HL-60 (cell line): Measurements from ENCODE around the gene LINGO3.
A peak's percentile ranks its signal among the peaks of the same experiment; 100 is the strongest.

ENCODE experiments used
- DNase-seq, 2 experiments: peaks; one replicate each; pipeline ENCODE4 v3.0.0-alpha.2; 2010 to 2020; ENCODE audit warnings: low read depth in 1 of 2, low spot score in 1 of 2
- H3K27ac ChIP-seq: fragments of 250-450 bp; sonication (Bioruptor Pico); replicated peaks from 2 replicates; pipeline ENCODE4 v1.5.1; 2020; ENCODE audit warnings: mild to moderate bottlenecking, moderate library complexity
- H3K27me3 ChIP-seq: fragments of 250-450 bp; sonication (Bioruptor Pico); 2 replicates; pipeline ENCODE4 v1.5.1; 2021; ENCODE audit warnings: mild to moderate bottlenecking, moderate library complexity; ENCODE audit not compliant: insufficient read depth, poor library complexity, severe bottlenecking
- H3K4me3 ChIP-seq: replicated peaks from 2 replicates; pipeline ENCODE4 v1.5.1; 2011; ENCODE audit warnings: mild to moderate bottlenecking, control low read depth, low read length; ENCODE audit not compliant: insufficient read depth
- GABPA ChIP-seq: IDR thresholded peaks from 2 replicates; pipeline ENCODE4 v1.6.1; 2012; ENCODE audit warnings: low read depth
- POLR2AphosphoS5 ChIP-seq: IDR thresholded peaks from 2 replicates; pipeline ENCODE4 v1.6.1; 2012; ENCODE audit warnings: low read depth
- SPI1 ChIP-seq: IDR thresholded peaks from 2 replicates; pipeline ENCODE4 v1.6.1; 2012; ENCODE audit warnings: low read depth, mild to moderate bottlenecking, borderline replicate concordance
- TF ChIP-seq, protein P1 (sequence below): IDR thresholded peaks from one replicate; pipeline ENCODE4 v1.5.1; 2011; ENCODE audit warnings: low read length, control low read depth, inconsistent platforms; ENCODE audit not compliant: insufficient read depth
- TF ChIP-seq, protein P2 (sequence below): IDR thresholded peaks from 2 replicates; pipeline ENCODE4 v1.6.1; 2012; ENCODE audit warnings: low read depth; ENCODE audit not compliant: insufficient replicate concordance

The LINGO3 gene

DNA sequence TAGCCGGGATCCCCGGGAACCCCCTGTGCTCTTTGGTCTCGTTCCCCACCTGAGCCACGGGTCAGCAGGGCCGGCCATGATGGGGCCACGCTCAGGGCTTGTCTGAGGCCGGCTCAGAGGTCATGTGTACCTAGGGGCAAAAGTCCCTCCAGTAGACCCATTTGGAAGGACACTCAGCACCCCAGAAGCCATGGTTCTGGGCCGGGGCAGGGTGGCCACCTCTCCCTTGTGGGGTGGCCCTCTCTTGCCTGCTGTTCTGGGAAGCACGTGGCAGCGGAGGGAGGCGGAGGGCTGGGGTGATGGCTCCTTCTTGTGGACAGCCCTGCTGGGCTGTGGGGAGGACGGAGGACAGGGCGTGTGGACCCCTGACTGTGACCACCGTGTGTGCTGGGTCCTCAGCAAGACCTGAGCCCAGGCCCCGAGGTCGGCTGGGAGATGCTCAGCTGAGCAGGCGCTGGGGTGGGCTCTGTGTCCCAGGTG lies 19.6 kb downstream of the LINGO3 start:
- TF ChIP-seq, protein P1, sequence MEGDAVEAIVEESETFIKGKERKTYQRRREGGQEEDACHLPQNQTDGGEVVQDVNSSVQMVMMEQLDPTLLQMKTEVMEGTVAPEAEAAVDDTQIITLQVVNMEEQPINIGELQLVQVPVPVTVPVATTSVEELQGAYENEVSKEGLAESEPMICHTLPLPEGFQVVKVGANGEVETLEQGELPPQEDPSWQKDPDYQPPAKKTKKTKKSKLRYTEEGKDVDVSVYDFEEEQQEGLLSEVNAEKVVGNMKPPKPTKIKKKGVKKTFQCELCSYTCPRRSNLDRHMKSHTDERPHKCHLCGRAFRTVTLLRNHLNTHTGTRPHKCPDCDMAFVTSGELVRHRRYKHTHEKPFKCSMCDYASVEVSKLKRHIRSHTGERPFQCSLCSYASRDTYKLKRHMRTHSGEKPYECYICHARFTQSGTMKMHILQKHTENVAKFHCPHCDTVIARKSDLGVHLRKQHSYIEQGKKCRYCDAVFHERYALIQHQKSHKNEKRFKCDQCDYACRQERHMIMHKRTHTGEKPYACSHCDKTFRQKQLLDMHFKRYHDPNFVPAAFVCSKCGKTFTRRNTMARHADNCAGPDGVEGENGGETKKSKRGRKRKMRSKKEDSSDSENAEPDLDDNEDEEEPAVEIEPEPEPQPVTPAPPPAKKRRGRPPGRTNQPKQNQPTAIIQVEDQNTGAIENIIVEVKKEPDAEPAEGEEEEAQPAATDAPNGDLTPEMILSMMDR = no peak
- TF ChIP-seq, protein P2, sequence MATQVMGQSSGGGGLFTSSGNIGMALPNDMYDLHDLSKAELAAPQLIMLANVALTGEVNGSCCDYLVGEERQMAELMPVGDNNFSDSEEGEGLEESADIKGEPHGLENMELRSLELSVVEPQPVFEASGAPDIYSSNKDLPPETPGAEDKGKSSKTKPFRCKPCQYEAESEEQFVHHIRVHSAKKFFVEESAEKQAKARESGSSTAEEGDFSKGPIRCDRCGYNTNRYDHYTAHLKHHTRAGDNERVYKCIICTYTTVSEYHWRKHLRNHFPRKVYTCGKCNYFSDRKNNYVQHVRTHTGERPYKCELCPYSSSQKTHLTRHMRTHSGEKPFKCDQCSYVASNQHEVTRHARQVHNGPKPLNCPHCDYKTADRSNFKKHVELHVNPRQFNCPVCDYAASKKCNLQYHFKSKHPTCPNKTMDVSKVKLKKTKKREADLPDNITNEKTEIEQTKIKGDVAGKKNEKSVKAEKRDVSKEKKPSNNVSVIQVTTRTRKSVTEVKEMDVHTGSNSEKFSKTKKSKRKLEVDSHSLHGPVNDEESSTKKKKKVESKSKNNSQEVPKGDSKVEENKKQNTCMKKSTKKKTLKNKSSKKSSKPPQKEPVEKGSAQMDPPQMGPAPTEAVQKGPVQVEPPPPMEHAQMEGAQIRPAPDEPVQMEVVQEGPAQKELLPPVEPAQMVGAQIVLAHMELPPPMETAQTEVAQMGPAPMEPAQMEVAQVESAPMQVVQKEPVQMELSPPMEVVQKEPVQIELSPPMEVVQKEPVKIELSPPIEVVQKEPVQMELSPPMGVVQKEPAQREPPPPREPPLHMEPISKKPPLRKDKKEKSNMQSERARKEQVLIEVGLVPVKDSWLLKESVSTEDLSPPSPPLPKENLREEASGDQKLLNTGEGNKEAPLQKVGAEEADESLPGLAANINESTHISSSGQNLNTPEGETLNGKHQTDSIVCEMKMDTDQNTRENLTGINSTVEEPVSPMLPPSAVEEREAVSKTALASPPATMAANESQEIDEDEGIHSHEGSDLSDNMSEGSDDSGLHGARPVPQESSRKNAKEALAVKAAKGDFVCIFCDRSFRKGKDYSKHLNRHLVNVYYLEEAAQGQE = no peak
- TF ChIP-seq GABPA (no peak), POLR2AphosphoS5 (no peak), SPI1 (no peak)
- Histone ChIP-seq H3K27ac (peak overlapping the region; percentile 100), H3K4me3 (no peak overlapping the region), H3K27me3 (no peaks in the 10 kb centered on the region)
- no peak for DNase-seq

DNA sequence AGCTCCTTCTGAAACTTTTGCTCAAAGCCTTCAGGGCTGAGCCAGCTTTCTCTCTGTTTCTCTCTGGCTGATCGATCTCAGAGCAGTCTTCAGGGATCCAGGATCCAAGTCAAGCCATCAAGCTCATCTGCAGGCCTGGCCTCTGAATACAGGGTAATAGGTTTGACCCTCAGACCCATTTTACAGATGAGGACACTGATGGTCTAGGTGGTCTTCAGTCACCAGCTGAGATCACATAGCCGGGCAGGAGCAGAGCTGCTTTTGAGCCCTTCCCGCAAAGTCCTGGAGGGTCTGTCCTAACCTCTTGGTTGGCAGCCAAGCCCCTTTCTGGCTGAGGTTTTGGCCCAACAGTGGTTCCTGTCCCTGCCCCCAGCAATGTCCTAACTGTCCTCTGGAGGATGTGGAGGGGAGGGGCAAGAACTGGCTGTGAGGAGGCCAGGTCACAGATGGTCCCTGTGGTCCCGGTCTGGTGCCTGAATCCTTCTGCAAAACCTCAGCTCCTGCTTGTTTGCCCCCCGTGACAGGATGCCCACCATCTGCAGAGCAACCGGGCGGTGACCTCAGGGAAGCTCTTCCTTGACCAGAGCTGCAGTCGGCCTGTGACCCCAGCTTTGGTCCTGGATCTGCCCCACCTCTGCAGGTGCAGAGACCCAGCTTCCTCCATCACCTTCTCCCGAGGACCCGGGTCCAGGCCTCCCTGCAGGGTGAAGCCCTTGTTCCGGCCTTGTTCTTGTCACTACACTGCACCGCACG lies 20.2 kb downstream of the LINGO3 start:
- no peak for DNase-seq
- Histone ChIP-seq H3K4me3 (no peak overlapping the region), H3K27ac (peak overlapping the region; percentile 100), H3K27me3 (no peaks in the 10 kb centered on the region)
- TF ChIP-seq, protein P2 = no peak

DNA sequence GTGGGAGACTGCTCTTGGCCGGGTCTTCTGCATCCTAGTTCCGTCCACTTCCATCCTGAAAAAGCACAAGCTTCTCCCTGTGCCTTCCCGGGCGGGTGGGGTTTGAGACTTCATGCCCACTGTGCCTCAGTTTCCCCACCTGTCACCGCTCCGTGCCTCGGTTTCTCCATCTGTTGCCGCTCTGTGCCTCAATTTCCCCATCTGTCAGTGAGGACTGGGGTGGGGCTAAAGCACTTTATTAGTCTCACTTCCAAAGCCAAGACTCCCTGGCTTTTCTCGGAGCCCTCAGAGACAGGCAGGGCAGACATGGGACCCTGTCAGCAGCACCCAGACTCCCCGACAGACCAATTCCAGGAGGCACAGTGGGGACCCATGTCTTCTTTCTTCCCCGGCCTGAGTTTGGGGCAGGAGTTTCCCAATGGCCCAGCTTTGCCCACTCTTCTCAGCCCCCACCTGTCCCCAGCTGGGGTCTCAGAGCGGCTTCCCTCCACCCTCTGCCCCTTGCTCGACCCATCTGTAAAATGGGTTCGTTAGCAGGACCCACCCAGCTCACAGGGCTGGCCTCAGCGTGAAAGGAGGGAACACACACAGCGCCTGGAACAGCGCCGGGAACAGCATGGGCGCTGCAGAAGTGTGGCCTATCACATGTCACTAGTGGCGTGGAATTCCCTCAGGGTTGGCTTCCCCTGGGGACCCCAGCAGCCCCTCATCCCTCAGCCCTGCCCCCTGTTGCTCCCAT lies 21.4 kb downstream of the LINGO3 start:
- Histone ChIP-seq H3K27me3 (no peaks in the 10 kb centered on the region), H3K4me3 (no peak overlapping the region), H3K27ac (no peak overlapping the region)
- TF ChIP-seq, protein P2 = no peak
- TF ChIP-seq SPI1 (no peak), POLR2AphosphoS5 (no peak)
- TF ChIP-seq, protein P1 = no peak
- DNase-seq = no peak
